Measurements from ENCODE around the gene TYRO3. TPM values are rescaled to one million over a fixed set of nuclear protein-coding genes. Genes with fewer than 3 reads are reported as not detected.
"Not testable (repeated sequence)": the region's sequence is repeated elsewhere in the genome, so short reads cannot be mapped to it uniquely, and the experiment has no call there.

The TYRO3 gene
- total RNA-seq, 2 donors from 2014 or later: 4.1 to 8.5 TPM

DNA sequence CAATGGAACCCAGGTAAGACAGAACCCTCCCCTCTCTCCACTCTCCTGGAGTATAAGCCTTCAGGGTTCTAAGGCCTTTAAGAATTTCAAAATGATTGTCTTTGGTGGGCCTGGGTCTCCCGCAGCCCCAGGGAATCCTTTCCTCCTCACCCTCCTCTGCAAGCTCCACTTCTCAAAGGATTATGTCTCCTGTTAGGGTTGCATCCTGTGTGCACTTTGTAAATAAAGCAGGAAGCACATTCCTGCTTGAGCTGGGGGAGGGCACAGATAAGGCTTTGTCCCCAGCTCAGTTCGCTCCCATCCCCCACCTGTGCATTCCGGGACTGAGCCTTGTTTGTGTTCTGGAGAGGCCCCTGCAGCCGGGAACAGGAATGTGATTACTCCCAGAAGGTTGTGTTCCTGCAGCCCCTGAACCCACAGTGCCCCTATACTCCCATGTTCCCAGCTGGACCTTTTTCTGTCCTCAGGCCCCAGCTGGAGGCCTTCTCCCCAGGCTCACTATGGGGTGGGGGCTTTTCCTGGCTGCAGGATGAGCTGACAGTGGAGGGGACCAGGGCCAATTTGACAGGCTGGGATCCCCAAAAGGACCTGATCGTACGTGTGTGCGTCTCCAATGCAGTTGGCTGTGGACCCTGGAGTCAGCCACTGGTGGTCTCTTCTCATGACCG is 9.5 kb downstream of the TYRO3 start:
- Histone ChIP-seq H3K27me3 (no peaks in the 10 kb centered on the region), H3K27ac (peak overlapping the region in 1 of 2 donors; percentile 14), H3K36me3 (no peaks in the 10 kb centered on the region), H3K4me3 (no peak overlapping the region), H3K9me3 (no peaks in the 10 kb centered on the region), H3K4me1 (peaks cover 0 to 18% of the 10 kb centered on the region in 2 donors)
- TF ChIP-seq, protein P1, sequence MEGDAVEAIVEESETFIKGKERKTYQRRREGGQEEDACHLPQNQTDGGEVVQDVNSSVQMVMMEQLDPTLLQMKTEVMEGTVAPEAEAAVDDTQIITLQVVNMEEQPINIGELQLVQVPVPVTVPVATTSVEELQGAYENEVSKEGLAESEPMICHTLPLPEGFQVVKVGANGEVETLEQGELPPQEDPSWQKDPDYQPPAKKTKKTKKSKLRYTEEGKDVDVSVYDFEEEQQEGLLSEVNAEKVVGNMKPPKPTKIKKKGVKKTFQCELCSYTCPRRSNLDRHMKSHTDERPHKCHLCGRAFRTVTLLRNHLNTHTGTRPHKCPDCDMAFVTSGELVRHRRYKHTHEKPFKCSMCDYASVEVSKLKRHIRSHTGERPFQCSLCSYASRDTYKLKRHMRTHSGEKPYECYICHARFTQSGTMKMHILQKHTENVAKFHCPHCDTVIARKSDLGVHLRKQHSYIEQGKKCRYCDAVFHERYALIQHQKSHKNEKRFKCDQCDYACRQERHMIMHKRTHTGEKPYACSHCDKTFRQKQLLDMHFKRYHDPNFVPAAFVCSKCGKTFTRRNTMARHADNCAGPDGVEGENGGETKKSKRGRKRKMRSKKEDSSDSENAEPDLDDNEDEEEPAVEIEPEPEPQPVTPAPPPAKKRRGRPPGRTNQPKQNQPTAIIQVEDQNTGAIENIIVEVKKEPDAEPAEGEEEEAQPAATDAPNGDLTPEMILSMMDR (IDR thresholded peaks at IDR 0.05): no peak
- no peak for DNase-seq (ENCODE audit: low spot score)

DNA sequence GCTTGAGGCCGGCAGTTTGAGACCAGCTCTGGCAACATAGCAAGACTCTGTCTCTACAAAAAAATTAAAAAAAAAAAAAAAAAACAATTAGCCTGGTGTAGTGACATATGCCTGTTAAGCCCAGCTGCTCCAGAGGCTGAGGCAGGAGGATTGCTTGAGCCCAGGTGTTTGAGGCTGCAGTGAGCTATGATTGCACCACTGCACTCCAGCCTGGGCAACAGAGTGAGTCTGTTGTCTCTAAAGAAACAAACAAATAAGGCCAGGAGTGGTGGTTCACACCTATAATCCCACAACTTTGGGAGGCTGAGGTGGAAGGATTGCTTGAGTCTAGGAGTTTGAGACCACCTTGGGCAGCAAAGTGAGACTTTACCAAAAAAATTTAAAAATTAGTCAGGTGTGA is 10.2 kb downstream of the TYRO3 start:
- H3K4me1 ChIP-seq: peaks cover 0 to 25% of the 10 kb centered on the region in 2 donors
- DNase-seq (ENCODE audit: low spot score); H3K9me3 ChIP-seq; H3K36me3 ChIP-seq; H3K4me3 ChIP-seq; H3K27me3 ChIP-seq; H3K27ac ChIP-seq: not testable (repeated sequence)

DNA sequence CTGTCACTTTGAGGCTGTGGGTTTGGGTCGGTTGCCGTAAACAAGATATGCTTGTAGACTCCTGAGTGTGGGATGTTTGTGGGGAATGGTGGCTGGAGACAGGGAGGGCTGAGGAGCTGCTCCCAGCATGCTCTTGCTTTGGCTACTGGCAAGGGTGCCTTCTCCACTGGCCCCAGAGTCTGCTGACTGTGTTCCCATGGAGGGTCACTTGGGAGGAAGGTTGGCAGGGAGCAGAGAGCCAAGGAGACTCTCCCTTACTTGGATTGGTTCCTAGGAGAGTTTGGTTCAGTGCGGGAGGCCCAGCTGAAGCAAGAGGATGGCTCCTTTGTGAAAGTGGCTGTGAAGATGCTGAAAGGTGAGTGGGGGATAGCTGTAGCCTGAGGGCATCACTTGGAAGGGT is 11.8 kb downstream of the TYRO3 start:
- Histone ChIP-seq H3K4me3 (no peak overlapping the region), H3K27me3 (no peaks in the 10 kb centered on the region), H3K9me3 (no peaks in the 10 kb centered on the region), H3K36me3 (no peaks in the 10 kb centered on the region), H3K4me1 (peaks cover 0 to 36% of the 10 kb centered on the region in 2 donors), H3K27ac (no peak overlapping the region)
- TF ChIP-seq, protein P1 (IDR thresholded peaks at IDR 0.05): no peak
- DNase-seq (ENCODE audit: low spot score): no peak

DNA sequence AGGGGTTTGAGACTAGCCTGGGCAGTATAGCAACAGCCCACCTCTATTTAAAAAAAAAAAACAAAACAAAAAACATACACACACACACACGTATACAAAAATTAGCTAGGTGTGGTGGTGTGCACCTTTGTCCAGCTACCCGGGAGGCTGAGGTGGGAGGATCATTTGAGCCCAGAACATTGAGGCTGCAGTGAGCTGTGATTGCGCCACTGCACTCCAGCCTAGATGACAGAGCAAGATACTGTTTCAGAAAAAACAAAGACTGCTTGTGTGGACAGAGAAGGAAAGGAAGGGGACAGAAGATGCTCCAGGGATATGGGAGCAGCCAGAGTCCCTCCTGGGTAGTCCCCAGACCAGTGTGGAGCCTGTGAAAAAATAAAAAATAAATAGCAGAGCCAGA is 12.9 kb downstream of the TYRO3 start:
- TF ChIP-seq, protein P1 (IDR thresholded peaks at IDR 0.05): no peak
- no peak overlapping the region for H3K27ac ChIP-seq

DNA sequence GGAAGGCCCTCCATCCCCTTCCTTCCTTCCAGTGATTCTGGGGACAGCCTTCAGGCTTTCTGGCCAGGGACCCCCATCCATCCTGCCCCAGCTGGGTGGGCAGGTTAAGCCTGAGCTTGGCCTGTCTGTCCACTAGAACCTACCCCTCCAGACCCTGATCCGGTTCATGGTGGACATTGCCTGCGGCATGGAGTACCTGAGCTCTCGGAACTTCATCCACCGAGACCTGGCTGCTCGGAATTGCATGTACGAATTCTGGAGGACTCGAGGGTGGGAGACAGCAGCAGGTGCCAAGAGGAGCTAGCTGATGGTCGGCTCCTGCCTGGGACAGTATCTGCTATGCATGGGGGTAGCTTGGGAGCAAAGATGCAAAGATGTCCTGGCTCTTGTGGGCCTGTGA is 13.9 kb downstream of the TYRO3 start:
- no peak for DNase-seq (ENCODE audit: low spot score)
- Histone ChIP-seq H3K9me3 (no peaks in the 10 kb centered on the region), H3K27me3 (no peaks in the 10 kb centered on the region), H3K27ac (no peak overlapping the region), H3K4me3 (no peak overlapping the region), H3K36me3 (no peaks in the 10 kb centered on the region), H3K4me1 (peaks cover 0 to 33% of the 10 kb centered on the region in 2 donors)
- TF ChIP-seq, protein P1 (IDR thresholded peaks at IDR 0.05): no peak

More for the DNA sequence above, 12.9 kb downstream of the TYRO3 start:
- Histone ChIP-seq H3K4me3 (no peak overlapping the region), H3K36me3 (no peaks in the 10 kb centered on the region), H3K27me3 (no peaks in the 10 kb centered on the region), H3K9me3 (no peaks in the 10 kb centered on the region), H3K4me1 (peaks cover 0 to 36% of the 10 kb centered on the region in 2 donors)
- no peak for DNase-seq (ENCODE audit: low spot score)

DNA sequence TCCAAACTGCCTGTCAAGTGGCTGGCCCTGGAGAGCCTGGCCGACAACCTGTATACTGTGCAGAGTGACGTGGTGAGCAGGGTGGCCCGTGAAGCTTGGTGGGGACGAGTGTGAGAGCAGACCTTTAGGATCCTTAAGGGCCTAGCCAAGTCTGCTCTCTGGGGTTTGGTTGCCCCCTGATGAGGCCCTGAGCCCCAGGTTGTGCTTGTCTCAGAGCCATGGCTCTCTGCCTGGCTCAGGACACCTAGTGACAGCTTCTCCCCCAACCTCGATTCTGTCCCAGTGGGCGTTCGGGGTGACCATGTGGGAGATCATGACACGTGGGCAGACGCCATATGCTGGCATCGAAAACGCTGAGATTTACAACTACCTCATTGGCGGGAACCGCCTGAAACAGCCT is 14.4 kb downstream of the TYRO3 start:
- H3K4me1 ChIP-seq: peaks cover 0 to 28% of the 10 kb centered on the region in 2 donors
- H3K27ac ChIP-seq: no peak overlapping the region
- TF ChIP-seq, protein P1 (IDR thresholded peaks at IDR 0.05): no peak
- no peaks in the 10 kb centered on the region for H3K9me3 ChIP-seq
- no peaks in the 10 kb centered on the region for H3K27me3 ChIP-seq
- H3K4me3 ChIP-seq: no peak overlapping the region
- DNase-seq (ENCODE audit: low spot score): no peak
- H3K36me3 ChIP-seq: no peaks in the 10 kb centered on the region
